Measurements from ENCODE around the gene CYTH1. TPM values are rescaled to one million over a fixed set of nuclear protein-coding genes. Genes with fewer than 3 reads are reported as not detected.
A peak's percentile ranks its signal among the peaks of the same experiment; 100 is the strongest.

The CYTH1 gene
- polyA plus RNA-seq, 3 donors from 2014 or later = 176 to 336 (median 233) TPM

GRCh38 chr17:78731904-78732303, 50.2 kb downstream of the CYTH1 start:
- peak overlapping the region; percentile 50 to 72 (median 63) for H3K4me3 Mint-ChIP-seq
- no peak for DNase-seq

DNA sequence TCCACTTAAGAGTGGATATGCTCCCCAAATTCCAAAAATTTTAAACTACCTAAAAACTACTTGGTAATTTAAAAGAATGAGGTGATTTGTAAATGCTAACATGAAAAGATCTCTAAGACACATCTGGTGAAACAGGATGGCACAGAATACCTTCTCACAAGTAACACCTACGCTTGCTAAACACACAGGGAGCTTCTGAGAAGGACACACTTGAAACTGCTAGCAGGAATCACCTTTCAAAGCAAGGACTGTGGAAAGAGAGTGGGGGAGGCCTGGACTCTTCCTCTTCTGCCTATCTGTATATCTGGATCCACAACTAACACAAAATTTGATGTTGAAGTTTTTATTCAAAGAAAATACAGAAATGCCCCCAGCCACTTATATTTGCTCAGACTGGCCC, 52.4 kb downstream of the CYTH1 start:
- Mint-ChIP-seq H3K4me3 (peak overlapping the region; percentile 66 to 78 (median 71)), H3K9me3 (no peaks in the 10 kb centered on the region), H3K4me1 (peaks cover 91 to 97% of the 10 kb centered on the region in 2 donors), H3K27ac (peak overlapping the region; percentile 83 to 93 (median 89)), H3K27me3 (ENCODE audit: low read depth in 3 of 3) (peaks cover 0 to 33% (median 2%) of the 10 kb centered on the region in 3 donors), H3K36me3 (peaks cover 0 to 3% (median 0%) of the 10 kb centered on the region in 3 donors)
- DNase-seq = no peak

More at GRCh38 chr17:78731904-78732303, 50.2 kb downstream of the CYTH1 start:
- H3K36me3 Mint-ChIP-seq = peaks cover 0 to 1% (median 0%) of the 10 kb centered on the region in 3 donors
- H3K9me3 Mint-ChIP-seq = no peaks in the 10 kb centered on the region
- H3K4me1 Mint-ChIP-seq = peaks cover 91 to 97% of the 10 kb centered on the region in 2 donors
- H3K27ac Mint-ChIP-seq = peak overlapping the region; percentile 75 to 91 (median 80)
- H3K27me3 Mint-ChIP-seq (ENCODE audit: low read depth in 3 of 3) = peaks cover 4 to 29% (median 8%) of the 10 kb centered on the region in 3 donors

- peaks cover 0 to 3% (median 0%) of the 10 kb centered on the region in 3 donors for H3K36me3 Mint-ChIP-seq
- DNase-seq = no peak
- no peaks in the 10 kb centered on the region for H3K9me3 Mint-ChIP-seq
- peak overlapping the region in 4 of 5 donors; percentile 42 to 62 (median 50) for H3K4me3 Mint-ChIP-seq
- peaks cover 93 to 97% of the 10 kb centered on the region in 2 donors for H3K4me1 Mint-ChIP-seq
- peaks cover 0 to 29% (median 2%) of the 10 kb centered on the region in 3 donors for H3K27me3 Mint-ChIP-seq (ENCODE audit: low read depth in 3 of 3)
- peak overlapping the region; percentile 78 to 91 (median 86) for H3K27ac Mint-ChIP-seq
Observed at GRCh38 chr17:78728495-78728894, 53.6 kb downstream of the CYTH1 start.

DNA sequence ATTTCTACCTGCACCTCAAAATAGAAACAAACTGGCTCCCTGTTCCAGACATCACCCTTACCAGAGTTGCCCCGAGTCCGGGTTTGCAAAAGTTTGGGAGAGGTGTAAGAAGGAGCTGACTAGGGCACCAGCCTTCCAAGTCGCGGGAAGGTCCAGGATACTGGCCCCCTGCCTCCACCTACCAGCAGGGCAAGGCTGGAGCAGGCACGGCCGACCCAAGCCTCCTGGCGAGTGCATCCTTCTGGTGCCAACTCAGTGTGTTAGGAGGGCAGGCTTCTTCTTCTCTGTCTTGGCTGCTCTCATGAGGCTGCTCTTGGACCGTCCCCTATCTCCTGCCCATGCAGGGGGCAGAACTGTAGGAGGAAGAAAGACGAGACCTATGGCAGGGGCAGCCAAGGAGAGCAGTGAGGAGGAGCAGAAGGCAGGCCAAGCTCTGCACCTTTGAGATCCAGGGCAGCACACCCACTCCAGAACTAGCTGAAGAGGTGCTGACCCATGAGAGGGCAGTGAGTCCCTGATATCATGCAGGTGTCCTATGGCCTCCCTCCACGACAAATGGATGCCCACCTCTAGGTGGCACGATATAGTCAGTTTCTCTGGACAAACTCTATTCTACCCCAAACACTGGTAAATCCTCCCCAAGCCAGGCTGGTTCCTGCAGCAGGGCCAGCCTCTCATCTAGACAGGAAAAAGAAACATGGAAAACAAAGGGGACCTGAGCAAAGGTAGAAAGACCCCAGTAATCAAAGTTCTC, 54.4 kb downstream of the CYTH1 start:
- Mint-ChIP-seq H3K36me3 (peaks cover 0 to 3% (median 0%) of the 10 kb centered on the region in 3 donors), H3K27ac (peak overlapping the region; percentile 80 to 95 (median 89))

GRCh38 chr17:78727057-78727456, 55.0 kb downstream of the CYTH1 start:
- H3K4me1 Mint-ChIP-seq = peaks cover 95 to 97% of the 10 kb centered on the region in 2 donors
- H3K27me3 Mint-ChIP-seq (ENCODE audit: low read depth in 3 of 3) = peaks cover 0 to 26% (median 6%) of the 10 kb centered on the region in 3 donors
- H3K9me3 Mint-ChIP-seq = no peaks in the 10 kb centered on the region
- H3K36me3 Mint-ChIP-seq = peaks cover 0 to 3% (median 0%) of the 10 kb centered on the region in 3 donors
- peak overlapping the region; percentile 70 to 83 (median 76) for H3K4me3 Mint-ChIP-seq
- H3K27ac Mint-ChIP-seq = peak overlapping the region; percentile 76 to 95 (median 89)
- DNase-seq = no peak

More for the DNA sequence above, 54.4 kb downstream of the CYTH1 start:
- peaks cover 0 to 26% (median 3%) of the 10 kb centered on the region in 3 donors for H3K27me3 Mint-ChIP-seq (ENCODE audit: low read depth in 3 of 3)
- no peaks in the 10 kb centered on the region for H3K9me3 Mint-ChIP-seq
- peaks cover 95 to 97% of the 10 kb centered on the region in 2 donors for H3K4me1 Mint-ChIP-seq
- peak overlapping the region; percentile 45 to 83 (median 76) for H3K4me3 Mint-ChIP-seq
- DNase-seq = no peak

GRCh38 chr17:78726513-78726912, 55.6 kb downstream of the CYTH1 start:
- H3K4me1 Mint-ChIP-seq = peaks cover 95 to 97% of the 10 kb centered on the region in 2 donors
- H3K27me3 Mint-ChIP-seq (ENCODE audit: low read depth in 3 of 3) = peaks cover 0 to 26% (median 6%) of the 10 kb centered on the region in 3 donors
- peaks cover 0 to 3% (median 0%) of the 10 kb centered on the region in 3 donors for H3K36me3 Mint-ChIP-seq
- peak overlapping the region; percentile 76 to 95 (median 89) for H3K27ac Mint-ChIP-seq
- no peak for DNase-seq
- peak overlapping the region; percentile 70 to 83 (median 76) for H3K4me3 Mint-ChIP-seq
- H3K9me3 Mint-ChIP-seq = no peaks in the 10 kb centered on the region

DNA sequence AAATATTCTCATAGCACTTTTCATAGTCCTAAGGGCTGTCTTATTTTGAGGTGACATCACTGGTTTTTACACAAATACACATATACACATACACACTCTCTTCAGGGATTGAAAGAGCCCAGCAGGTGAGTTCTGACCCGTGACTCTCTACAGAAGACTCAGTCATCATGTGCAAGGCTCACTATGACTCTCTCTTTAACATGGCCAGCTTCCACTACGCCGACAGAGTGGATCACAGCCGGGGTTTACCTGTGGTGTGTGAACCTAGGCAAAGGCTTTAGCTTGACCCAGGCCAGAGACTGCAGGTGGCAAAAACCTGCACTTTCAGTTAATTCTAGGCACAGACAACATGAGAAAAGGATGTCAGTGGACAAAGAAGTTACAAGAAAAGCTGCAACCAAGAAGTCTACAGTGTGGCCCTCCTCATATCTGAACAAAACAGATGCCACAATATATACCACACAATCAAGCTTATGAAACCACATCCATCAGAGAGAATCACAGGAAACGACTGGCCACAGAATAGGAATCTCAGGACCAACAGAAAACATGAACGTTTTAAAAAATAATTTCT, 56.5 kb downstream of the CYTH1 start:
- DNase-seq = peak; percentile 50 to 62 (median 57)
- H3K9me3 Mint-ChIP-seq = no peaks in the 10 kb centered on the region
- H3K4me3 Mint-ChIP-seq = peak overlapping the region; percentile 70 to 83 (median 76)
- peaks cover 0 to 21% (median 6%) of the 10 kb centered on the region in 3 donors for H3K27me3 Mint-ChIP-seq (ENCODE audit: low read depth in 3 of 3)
- peak overlapping the region; percentile 76 to 95 (median 89) for H3K27ac Mint-ChIP-seq
- peaks cover 0 to 3% (median 0%) of the 10 kb centered on the region in 3 donors for H3K36me3 Mint-ChIP-seq
- peaks cover 93 to 97% of the 10 kb centered on the region in 2 donors for H3K4me1 Mint-ChIP-seq

- Mint-ChIP-seq H3K36me3 (peaks cover 0 to 3% (median 0%) of the 10 kb centered on the region in 3 donors), H3K4me1 (peaks cover 94 to 99% of the 10 kb centered on the region in 2 donors), H3K4me3 (peak overlapping the region; percentile 70 to 83 (median 76)), H3K27ac (peak overlapping the region; percentile 76 to 95 (median 89)), H3K27me3 (ENCODE audit: low read depth in 3 of 3) (peaks cover 0 to 22% (median 6%) of the 10 kb centered on the region in 3 donors), H3K9me3 (no peaks in the 10 kb centered on the region)
- DNase-seq = no peak
Observed at GRCh38 chr17:78724999-78725398, 57.1 kb downstream of the CYTH1 start.

GRCh38 chr17:78724544-78724943, 57.5 kb downstream of the CYTH1 start:
- Mint-ChIP-seq H3K4me3 (peak overlapping the region; percentile 70 to 83 (median 76)), H3K27me3 (ENCODE audit: low read depth in 3 of 3) (peaks cover 0 to 26% (median 6%) of the 10 kb centered on the region in 3 donors), H3K9me3 (no peaks in the 10 kb centered on the region), H3K36me3 (peaks cover 0 to 3% (median 0%) of the 10 kb centered on the region in 3 donors), H3K4me1 (peaks cover 94 to 99% of the 10 kb centered on the region in 2 donors), H3K27ac (peak overlapping the region; percentile 76 to 95 (median 89))
- DNase-seq = no peak

DNA sequence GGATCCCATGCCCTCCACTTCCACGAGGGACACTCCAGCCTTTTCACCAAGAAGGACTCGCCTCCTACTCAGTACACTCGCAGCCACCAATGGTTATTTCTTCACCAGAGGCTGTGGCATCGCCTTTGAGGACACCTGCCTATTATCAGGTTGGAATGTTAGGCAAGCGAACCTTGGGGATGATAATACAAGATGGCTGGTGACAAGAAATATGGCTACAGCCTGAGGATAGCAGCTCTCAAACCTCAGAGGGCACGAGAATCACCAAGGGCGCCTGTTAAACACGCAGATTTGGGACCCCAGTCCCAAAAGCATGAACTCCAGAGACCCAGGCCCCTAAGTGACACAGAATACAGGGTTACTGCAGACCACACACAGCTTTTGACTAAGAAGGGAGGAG, 58.1 kb downstream of the CYTH1 start:
- peaks cover 0 to 3% (median 0%) of the 10 kb centered on the region in 3 donors for H3K36me3 Mint-ChIP-seq
- H3K27ac Mint-ChIP-seq = peak overlapping the region; percentile 76 to 95 (median 89)
- H3K4me1 Mint-ChIP-seq = peaks cover 94 to 99% of the 10 kb centered on the region in 2 donors
- H3K27me3 Mint-ChIP-seq (ENCODE audit: low read depth in 3 of 3) = peaks cover 2 to 25% (median 6%) of the 10 kb centered on the region in 3 donors
- no peak for DNase-seq
- H3K4me3 Mint-ChIP-seq = peak overlapping the region; percentile 70 to 83 (median 76)
- no peaks in the 10 kb centered on the region for H3K9me3 Mint-ChIP-seq

GRCh38 chr17:78723001-78723796, 58.9 kb downstream of the CYTH1 start:
- peak overlapping the region; percentile 59 to 83 (median 74) for H3K4me3 Mint-ChIP-seq
- DNase-seq = no peak
- H3K27me3 Mint-ChIP-seq (ENCODE audit: low read depth in 3 of 3) = peaks cover 4 to 29% (median 6%) of the 10 kb centered on the region in 3 donors
- peak overlapping the region; percentile 84 to 95 (median 91) for H3K27ac Mint-ChIP-seq
- peaks cover 0 to 3% (median 0%) of the 10 kb centered on the region in 3 donors for H3K36me3 Mint-ChIP-seq
- peaks cover 96 to 99% of the 10 kb centered on the region in 2 donors for H3K4me1 Mint-ChIP-seq
- H3K9me3 Mint-ChIP-seq = no peaks in the 10 kb centered on the region

DNA sequence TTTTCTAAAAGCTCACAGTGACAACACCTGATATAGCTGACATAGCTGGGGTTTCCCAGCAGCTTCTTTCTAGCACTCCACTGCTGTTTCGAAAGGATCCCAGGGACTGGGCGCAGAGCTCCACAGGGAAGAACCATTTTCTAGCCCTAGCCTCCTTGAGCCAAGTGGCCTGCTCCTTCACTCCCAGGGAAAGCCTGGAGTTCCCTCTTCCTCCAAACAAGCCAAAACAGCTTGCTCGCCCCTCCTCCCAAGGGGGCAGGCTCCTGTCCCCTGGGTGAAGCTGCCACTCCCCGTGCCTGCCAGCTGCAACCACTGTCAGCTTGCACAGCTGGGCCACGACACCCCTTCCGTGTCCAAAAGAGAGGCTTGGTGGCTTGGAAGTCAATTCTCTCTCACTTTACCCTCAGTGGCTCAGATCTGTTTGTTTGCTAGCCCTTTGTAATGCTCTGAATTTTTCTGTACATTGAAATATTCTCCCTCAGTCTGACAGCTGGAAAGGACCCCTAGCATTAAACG, 59.8 kb downstream of the CYTH1 start:
- peak overlapping the region; percentile 24 to 83 (median 66) for H3K4me3 Mint-ChIP-seq
- no peaks in the 10 kb centered on the region for H3K9me3 Mint-ChIP-seq
- peaks cover 96 to 99% of the 10 kb centered on the region in 2 donors for H3K4me1 Mint-ChIP-seq
- H3K27me3 Mint-ChIP-seq (ENCODE audit: low read depth in 3 of 3) = peaks cover 6 to 32% (median 6%) of the 10 kb centered on the region in 3 donors
- peaks cover 0 to 3% (median 0%) of the 10 kb centered on the region in 3 donors for H3K36me3 Mint-ChIP-seq
- H3K27ac Mint-ChIP-seq = peak overlapping the region; percentile 46 to 91 (median 86)
- DNase-seq = no peak

Data from immature natural killer cell (primary cell).